ENCODE results near the gene ARHGAP31.
"Not testable (repeated sequence)": the region's sequence is repeated elsewhere in the genome, so short reads cannot be mapped to it uniquely, and the experiment has no call there.

The ARHGAP31 gene

GRCh38 chr3:119352034-119352609, 57.9 kb downstream of the ARHGAP31 start:
- DNase-seq, result no peak

DNA sequence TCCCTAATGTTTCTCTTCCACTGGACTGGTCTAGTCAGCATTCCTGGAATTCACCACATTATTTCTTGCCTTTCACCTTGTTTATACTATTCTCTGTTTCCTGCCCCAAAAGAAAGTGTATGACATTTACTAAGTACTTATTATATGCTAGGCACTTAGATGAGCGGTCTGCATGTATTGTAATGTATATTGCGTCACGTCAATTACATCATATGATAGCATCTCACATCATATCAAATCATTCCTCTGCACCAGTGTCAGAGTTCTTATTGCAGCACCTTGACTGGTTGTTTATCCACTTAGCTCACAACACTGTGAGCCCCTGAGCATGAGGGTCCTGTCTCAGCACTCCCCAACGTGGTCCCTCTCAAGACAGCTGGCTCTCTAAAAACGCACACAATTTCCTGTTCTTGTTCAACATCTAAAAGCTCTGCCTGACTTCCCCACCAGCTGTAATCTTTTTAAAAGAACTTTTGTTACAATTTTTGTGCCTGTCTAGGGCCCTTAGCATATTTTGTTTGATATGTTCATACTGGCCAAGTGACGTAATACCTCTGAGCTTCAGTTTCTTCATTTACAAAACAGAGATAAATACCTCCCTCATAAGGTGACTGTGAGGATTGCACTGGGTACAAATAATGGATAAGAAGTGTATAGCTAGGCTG, 58.8 kb downstream of the ARHGAP31 start:
- peak; percentile 21 for DNase-seq

DNA sequence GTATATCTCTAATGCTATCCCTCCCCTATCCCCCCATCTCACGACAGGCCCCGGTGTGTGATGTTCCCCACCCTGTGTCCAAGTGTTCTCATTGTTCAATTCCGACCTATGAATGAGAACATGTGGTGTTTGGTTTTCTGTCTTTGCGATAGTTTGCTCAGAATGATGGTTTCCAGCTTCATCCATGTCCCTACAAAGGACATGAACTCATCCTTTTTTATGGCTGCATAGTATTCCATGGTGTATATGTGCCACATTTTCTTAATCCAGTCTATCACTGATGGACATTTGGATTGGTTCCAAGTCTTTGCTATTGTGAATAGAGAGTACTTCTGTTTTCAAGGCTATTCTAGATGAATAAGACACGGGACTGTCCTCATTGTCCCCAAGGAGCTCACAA, 61.4 kb downstream of the ARHGAP31 start:
- not testable (repeated sequence) for DNase-seq

DNA sequence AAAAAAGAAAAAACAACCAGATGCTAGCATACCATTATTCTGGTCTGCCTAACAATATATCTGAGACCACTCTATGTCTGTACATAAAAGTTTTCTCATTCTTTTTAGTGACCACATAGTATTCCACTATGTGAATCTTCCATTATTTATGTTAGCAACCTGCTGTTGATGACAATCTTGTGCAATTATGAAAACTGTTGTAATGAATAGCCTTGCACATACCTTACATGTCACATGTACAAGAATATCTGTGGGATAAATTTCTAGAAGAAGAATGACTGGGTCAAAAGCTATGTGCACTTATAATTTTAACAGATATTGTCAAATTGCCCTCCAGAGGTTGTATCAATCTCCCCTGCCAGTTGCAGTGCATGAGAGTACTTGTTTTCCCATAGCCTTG, 62.5 kb downstream of the ARHGAP31 start:
- DNase-seq, result no peak

- no peak for DNase-seq
Measured at GRCh38 chr3:119357190-119357589, 63.0 kb downstream of the ARHGAP31 start.

GRCh38 chr3:119359476-119360326, 65.5 kb downstream of the ARHGAP31 start:
- no peak for DNase-seq

DNA sequence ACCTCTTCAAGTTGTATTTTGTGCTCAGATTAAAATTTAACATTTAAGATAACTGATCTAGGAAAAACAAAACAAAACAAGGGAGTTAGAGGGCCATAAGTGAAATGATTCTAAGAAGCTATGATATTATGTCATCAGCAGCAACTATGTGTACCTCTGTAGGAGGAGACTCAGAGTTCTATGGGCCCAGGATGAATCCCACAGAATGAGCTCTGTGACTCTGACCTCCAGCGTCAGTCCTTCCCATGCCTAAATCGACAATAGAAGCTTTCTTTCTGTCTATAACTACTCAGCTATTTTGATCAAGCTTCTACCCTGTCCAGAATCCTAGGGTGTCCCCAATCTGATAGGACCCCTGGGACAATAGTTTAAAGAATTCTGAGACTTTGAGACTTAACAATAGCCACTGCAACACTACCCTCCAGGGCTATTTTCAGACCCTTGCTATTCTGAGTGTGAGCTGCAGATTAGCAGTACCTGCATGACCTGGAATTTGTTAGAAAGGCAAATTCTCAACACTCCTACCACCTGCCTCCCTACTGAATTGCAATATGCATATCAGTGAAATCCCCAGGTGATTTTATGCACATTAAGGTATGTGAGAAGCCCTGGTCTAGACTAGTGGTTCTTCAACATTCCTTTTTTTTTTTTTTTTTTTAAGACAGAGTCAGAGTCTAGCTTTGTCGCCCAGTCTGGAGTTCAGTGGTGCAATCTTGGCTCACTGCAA, 66.7 kb downstream of the ARHGAP31 start:
- no peak for DNase-seq

DNA sequence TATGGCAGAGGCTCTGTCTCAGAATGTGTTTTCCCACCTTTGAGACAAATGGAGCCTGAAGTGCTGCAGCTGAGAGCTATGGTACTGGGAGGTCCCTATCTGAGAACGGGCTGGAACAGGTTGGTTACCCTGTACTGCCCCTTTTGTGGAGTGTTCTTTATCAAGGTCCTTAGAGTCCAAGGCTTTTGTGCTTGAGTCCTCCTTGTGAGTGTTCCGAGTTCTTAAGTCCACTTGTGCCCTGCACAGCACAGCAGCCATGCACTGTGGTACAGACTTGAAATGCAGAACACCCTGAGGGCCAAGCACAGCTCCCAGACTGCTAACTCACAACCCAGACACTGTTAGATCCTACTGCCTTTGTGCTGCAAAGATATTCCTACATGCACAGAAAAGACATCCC, 67.8 kb downstream of the ARHGAP31 start:
- no peak for DNase-seq

GRCh38 chr3:119362940-119363725, 69.0 kb downstream of the ARHGAP31 start:
- DNase-seq, result no peak

GRCh38 chr3:119364401-119364800, 70.2 kb downstream of the ARHGAP31 start:
- DNase-seq, result no peak

DNA sequence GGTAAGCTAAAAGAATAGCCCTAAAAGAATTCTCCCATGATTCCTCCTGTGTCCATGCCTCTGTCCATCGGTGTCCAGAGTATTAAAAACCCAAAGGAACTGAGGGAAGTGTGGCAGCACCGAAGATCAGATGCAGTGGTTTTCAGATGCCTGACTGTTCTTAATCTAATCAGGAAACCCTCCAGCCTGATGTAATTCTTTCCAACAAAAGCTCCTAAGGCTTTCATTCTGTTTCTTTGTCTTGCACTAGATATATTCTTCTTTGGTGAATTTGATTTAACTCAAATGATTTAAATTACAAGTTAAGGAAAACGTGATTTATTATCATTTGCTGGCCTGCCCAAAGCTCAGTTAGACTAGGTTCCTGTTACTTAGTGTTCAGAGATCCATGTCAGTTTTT, 71.2 kb downstream of the ARHGAP31 start:
- DNase-seq, result no peak

DNA sequence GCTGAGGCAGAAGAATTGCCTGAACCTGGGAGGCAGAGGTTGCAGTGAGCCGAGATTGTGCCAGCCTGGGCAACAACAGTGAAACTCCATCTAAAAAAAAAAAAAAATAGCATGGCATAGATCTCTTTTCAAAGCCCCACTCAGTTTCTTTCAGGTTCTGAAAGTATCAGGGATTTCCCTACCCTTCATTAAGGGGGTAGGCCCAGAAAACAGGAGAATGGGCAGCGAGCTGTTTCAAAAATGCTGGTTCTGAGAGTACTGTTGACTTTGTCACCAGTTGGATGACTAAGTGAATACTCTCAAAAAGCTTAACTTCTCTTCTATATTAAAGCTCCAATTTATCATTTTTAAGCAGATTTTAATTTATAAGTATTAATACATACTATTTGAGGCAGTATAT, 72.8 kb downstream of the ARHGAP31 start:
- no peak for DNase-seq

DNA sequence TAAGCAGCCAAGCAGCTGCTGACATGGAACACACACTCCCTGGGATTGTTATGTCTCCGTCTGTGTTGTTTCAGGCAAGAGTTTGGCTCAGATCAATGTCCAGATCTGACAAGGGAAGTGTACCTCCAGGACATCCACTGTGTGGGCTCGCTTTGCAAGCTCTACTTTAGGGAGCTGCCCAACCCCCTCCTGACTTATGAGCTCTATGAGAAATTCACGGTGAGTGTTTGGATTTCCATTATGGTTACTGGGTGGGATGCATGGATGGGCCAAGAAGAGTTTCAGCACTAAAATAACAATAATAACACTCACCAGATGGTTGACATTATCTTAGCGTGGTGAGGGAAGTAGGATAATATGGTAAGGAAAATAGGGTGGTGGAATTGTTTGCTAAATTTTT, 74.1 kb downstream of the ARHGAP31 start:
- no peak for DNase-seq

DNA sequence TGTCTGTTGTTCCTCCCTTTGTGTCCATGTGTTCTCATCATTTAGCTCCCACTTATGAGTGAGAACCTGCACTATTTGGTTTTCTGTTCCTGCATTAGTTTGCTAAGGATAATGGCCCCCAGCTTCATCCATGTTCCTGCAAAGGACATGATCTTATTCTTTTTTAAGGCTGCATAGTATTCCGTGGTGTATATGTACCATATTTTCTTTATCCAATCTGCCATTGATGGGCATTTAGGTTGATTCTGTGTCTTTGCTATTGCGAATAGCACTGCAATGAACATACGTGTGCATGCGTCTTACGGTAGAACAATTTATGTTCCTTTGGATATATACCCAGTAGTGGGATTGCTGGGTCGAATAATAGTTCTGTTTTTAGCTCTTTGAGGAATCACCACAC, 77.6 kb downstream of the ARHGAP31 start:
- DNase-seq, result not testable (repeated sequence)

GRCh38 chr3:119375106-119375505, 80.9 kb downstream of the ARHGAP31 start:
- no peak for DNase-seq

DNA sequence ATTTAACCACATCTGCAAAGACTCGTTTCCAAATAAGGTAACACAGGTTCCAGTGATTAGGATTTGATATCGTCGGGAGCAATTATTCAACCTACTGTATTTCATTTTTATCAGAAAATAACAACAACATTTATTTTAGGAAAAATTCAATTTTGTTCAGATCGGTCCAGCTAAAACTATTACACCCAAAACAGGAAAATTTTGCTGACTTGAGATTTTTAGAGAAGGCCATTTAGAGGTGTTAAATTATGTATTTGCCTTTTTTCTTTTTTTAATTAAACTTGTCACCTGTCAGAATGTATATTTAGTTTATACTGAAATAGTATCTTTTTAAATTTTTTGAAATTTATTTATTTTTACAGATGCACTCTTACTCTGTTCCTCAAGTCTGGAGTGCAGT, 81.3 kb downstream of the ARHGAP31 start:
- no peak for DNase-seq

GRCh38 chr3:119376758-119377157, 82.6 kb downstream of the ARHGAP31 start:
- no peak for DNase-seq

- no peak for DNase-seq
Measured at GRCh38 chr3:119378259-119378803, 84.1 kb downstream of the ARHGAP31 start.

- peak; percentile 51 for DNase-seq
Measured at GRCh38 chr3:119380697-119381096, 86.5 kb downstream of the ARHGAP31 start.

DNA sequence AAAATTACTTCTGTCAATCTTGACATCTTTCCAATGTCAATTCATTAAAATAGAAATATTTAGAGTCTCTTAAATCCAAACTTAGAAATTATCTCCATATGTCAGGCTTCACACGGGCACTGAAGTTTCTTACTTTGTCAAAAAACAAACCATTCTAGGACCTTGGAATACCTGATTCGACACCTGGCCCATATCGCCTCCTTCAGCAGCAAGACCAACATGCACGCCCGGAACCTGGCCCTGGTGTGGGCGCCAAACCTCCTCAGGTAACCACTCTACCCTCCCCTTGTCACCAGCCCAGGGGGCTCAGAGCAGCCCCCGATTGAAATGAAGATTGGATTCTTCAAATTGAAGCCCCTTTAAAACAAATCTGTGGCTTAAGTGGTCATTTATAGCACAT, 88.0 kb downstream of the ARHGAP31 start:
- DNase-seq, result no peak

DNA sequence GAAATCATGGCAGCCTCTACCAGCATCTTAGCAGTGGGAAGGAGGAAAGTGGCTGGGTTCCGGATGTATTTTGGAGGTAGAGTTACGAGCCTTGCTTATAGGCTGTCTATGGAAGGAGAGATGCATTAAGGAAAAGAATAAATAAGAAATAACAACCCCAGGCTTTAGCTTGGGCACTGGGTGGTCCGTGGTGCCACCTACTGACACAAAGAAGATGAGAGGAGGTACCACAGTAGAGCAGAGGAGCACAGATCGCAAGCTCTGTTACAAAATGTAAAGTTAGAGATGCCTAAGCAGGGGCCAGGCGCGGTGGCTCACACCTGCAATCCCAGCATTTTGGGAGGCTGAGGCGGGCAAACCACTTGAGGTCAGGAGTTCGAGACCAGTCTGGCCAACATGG, 94.4 kb downstream of the ARHGAP31 start:
- DNase-seq, result no peak

DNA sequence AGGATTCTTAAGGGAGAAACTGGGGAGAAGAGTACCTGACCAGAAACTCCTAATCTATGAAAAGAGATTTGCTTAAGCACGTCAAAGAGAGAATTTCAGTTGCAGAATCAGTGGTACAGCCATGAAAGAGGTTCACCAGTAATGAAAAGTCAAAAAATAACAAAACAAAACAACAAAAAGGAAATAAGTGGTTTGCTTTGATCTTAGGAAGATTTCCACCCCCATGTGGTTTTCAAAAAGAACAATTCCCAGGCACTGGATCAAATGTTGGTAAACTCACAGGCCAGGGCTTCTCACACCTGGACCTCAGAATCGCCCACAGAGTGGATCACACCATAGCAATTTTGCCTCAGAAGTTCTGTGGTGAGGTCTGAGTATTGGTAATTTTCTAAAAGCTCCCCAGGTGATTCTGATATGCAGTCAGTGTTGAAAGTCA, 101.8 kb downstream of the ARHGAP31 start:
- DNase-seq, result no peak
